ENCODE data around the gene PDYN. TPM values are rescaled to one million over a fixed set of nuclear protein-coding genes. Genes with fewer than 3 reads are reported as not detected.

The PDYN gene
- total and polyA plus RNA-seq, 10 of the 15 experiments (the other 5 are each of a cell fraction or from before 2014, with no cell fraction given), result not detected

GRCh38 chr20:1944345-1945091 is 49.3 kb downstream of the PDYN start:
- in situ Hi-C loops (cut with MboI), result no loop called here
- DNase-seq (ENCODE audit: low read depth, low spot score) (no peak), ATAC-seq (no peak), FAIRE-seq (no peak)
- no peaks in the 10 kb centered on the region for H3K4me1 ChIP-seq (ENCODE audit: control insufficient read depth, insufficient read depth, low read length)
- no peaks in the 10 kb centered on the region for H3K9me3 ChIP-seq (replicated peaks; ENCODE audit: control insufficient read depth, insufficient read depth, low read length)
- H4K20me1 ChIP-seq (ENCODE audit: control insufficient read depth, insufficient read depth), result no peaks in the 10 kb centered on the region
- no peak for TF ChIP-seq MYB (IDR thresholded peaks at IDR 0.05; ENCODE audit: borderline replicate concordance, low read depth, low read length)
- TF ChIP-seq ASH2L (IDR thresholded peaks at IDR 0.05; ENCODE audit: borderline replicate concordance, low read depth), result no peak
- TF ChIP-seq SUPT20H (IDR thresholded peaks at IDR 0.05; ENCODE audit: borderline replicate concordance, control insufficient read depth, low read depth, low read length), result no peak
- TF ChIP-seq RB1 (IDR thresholded peaks at IDR 0.05; ENCODE audit: borderline replicate concordance), result no peak
- no peak for TF ChIP-seq ELK1 (IDR thresholded peaks at IDR 0.05; ENCODE audit: low read depth, low read length)
- TF ChIP-seq CHD4 (IDR thresholded peaks at IDR 0.05), result no peak
- TF ChIP-seq TBL1XR1 (IDR thresholded peaks at IDR 0.05; ENCODE audit: low read depth, low read length), result no peak
- SMC1A ChIA-PET (ENCODE audit: uncharacterized antibody, unreplicated experiment), result no interaction called here
- no peak overlapping the region for H3K27ac ChIP-seq (ENCODE audit: control insufficient read depth, insufficient read depth)
- no peaks in the 10 kb centered on the region for H3K36me3 ChIP-seq (ENCODE audit: control insufficient read depth in 2 of 2, insufficient read depth in 2 of 2, low read length in 1 of 2)
- POLR2A ChIA-PET, result no interaction called here
- no peaks in the 10 kb centered on the region for H3K79me2 ChIP-seq (ENCODE audit: control insufficient read depth, insufficient read depth, low read length)
- no TSS peak for BruUV-seq (replicated peaks)
- H3K9ac ChIP-seq (ENCODE audit: control insufficient read depth, insufficient read depth, low read length), result no peak overlapping the region
- RAD21 ChIA-PET (ENCODE audit: unreplicated experiment), result no interaction called here
- H3K27me3 ChIP-seq (replicated peaks in 1 of 2; ENCODE audit: control insufficient read depth in 2 of 2, insufficient read depth in 2 of 2, low read length in 1 of 2), result peaks cover 4 to 7% of the 10 kb centered on the region in 2 experiments
- H3K4me2 ChIP-seq (ENCODE audit: control insufficient read depth, insufficient read depth), result no peak overlapping the region
- H2AFZ ChIP-seq (ENCODE audit: control insufficient read depth, low read depth, low read length), result no peak overlapping the region
- intact Hi-C loops (cut with micrococcal nuclease; ENCODE audit: unreplicated experiment), result no loop called here
- 52% methylated on average over 3 of the region's 6 CpGs for WGBS (ENCODE audit: insufficient coverage, insufficient replicate concordance, low lambda C conversion rate, missing lambda C conversion rate)
- no peak overlapping the region for H3K4me3 ChIP-seq
- CTCF ChIA-PET, result no interaction called here

Data from GM12878 (cell line).